NCI-H146 (cell line): Measurements from ENCODE around the gene KCNJ4.
"Not testable (repeated sequence)": the region's sequence is repeated elsewhere in the genome, so short reads cannot be mapped to it uniquely, and the experiment has no call there.

Source experiments
- DNase-seq: peaks from one replicate; lab custom pipeline; 2025; lab: John Stamatoyannopoulos, UW

Gene KCNJ4

DNA sequence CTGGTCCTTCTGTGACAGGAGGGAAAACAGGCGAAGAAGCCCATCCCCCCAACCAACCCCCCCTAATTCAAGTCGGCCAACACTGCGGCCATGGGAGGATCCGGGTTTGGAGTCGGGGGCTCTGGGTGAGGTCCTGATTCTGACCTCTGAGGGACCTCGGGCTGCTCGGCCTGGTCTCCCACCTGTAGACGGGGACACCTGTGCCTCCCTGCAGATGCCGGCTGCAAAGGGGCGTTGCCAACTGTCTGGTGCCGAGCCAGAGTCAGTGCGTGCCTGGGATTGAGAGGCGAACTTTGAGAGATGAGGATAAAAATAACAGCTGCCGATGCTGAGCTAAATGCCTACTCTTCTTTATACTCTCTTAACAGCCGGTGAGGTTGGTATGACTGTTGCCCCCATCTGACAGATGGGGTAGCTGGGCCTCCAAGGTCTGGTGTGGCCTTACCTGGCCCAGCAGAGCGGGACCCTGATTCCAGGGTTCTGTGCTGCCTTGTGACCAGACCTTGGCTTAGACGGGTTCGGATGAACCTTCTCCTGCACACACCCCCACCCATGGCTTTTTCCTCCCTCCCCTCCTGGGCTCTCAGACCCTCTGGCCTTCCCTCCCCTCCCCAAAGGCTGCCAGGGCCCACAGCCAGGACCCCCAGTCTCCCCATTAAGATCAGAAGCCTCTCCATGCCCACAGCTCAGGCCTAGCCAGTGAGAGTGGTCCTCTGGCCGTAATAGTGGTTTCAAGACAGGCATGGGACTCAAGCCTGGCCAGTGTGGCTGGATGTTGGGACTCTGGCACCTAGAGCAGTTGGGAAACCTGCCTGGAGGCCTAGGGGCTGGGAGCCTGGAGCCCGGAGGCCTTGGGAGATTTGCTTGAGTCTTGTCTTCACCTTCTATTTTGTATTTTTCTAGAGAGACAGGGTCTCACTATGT, 41.7 kb downstream of the KCNJ4 start:
- DNase-seq = no peak

DNA sequence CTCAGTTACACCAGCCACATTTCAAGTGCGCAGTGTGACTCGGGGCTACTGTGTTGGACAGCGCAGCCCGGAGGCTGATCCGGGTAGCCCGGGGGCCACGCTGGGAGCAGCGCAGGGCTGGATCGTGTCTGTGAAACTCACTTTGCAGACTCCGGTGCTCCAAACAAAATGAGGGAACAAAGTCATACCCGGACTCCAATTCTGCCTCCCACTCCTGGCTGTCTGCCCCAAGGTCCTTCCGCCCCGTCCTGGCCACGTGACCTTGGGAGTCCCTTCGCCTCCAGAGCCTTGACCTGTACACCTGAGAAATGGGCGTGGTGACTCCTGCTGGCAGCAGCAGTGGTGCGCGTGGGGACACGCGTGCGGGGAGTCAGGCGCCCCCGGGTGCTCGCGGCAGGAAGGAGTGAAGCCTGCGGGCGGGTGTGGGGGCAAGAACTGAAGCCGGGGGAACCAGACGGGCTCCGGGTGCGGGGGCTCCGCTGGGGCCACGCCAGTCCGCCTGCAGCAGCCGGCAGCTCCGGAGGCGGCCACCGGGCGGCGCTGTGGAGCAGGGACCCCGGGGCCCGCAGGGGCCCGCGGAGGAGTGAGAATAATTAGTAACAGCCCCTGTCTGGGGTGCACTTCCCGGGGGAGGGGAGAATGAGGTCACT, 42.4 kb downstream of the KCNJ4 start:
- no peak for DNase-seq

DNA sequence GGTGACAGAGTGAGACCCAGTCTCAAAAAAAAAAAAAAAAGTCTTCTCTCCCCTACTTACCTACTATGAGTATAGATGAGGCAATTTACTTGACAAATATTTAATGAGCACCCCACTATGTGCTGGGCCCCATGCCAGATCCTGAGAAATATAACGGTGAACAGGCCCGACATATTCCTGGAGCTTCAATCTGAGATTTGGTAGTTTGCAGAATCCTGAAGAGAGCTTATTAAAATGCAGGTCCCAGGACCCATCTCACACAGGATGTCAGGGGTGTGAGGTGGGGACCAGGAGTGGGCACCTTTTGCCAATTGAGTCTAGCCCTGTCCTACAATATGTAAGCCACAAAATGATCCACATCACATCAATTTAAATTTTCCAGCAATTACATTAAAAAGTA, 44.0 kb downstream of the KCNJ4 start:
- no peak for DNase-seq

DNA sequence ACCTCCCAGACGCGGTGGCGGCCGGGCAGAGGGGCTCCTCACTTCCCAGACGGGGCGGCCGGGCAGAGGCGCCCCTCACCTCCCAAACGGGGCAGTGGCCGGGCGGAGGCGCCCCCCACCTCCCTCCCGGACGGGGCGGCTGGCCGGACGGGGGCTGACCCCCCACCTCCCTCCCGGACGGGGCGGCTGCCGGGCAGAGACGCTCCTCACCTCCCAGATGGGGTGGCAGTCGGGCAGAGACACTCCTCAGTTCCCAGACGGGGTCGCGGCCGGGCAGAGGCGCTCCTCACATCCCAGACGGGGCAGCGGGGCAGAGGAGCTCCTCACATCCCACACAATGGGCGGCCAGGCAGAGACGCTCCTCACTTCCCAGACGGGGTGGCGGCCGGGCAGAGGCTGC, 45.1 kb downstream of the KCNJ4 start:
- not testable (repeated sequence) for DNase-seq

DNA sequence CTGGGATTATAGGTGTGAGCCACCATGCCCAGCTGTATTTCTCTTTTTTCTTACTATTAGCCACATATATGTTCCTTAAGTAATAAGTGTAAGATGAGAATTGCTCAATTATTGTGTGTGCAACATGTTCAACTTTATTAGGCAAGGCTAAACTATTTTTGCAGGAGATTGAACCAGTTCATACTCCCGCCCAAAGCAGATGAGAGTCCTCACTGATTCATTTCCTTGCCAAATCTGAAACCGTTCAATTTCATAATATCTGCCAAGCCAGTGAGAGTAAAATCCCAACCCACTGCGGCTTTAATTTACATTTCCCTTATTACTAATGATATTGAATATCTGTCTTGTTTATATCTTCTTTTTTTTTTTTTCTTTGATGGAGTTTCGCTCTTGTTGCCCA, 48.4 kb downstream of the KCNJ4 start:
- DNase-seq = no peak

DNA sequence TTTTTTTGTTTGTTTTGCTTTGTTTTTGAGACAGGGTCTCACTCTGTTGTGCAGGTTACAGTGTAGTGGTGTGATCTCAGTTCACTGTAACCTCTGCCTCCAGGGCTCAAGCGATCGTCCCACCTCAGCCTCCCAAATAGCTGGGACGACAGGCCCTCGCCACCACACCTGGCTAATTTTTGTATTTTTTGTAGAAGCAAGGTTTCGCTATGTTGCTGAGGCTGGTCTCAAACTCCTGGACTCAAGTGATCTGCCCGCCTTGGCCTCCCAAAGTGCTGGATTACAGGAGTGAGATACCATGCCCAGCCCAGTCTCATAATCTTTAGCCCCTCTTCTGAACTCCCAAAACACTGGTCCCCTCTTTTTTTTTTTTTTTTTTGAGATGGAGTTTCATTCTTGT, 50.6 kb downstream of the KCNJ4 start:
- DNase-seq = no peak

DNA sequence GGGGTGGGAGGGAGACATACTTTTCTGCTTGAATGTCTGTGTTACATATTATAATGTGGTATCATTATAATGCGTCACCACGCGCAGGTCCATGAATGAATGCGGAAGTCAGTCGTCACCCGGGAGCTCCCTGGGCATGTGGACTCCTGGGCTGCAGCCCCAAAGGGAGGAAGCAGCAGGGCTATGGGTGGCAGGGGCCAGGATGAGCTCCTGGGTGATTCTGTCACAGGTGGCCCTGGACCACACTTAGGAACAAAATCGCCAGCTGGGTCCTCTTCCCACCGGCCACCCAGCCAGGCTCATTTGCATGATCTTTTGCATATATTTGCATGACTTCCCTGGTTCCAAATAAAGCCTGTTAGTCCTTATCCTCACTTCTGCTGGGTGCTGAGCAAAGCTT, 51.2 kb downstream of the KCNJ4 start:
- DNase-seq = no peak

DNA sequence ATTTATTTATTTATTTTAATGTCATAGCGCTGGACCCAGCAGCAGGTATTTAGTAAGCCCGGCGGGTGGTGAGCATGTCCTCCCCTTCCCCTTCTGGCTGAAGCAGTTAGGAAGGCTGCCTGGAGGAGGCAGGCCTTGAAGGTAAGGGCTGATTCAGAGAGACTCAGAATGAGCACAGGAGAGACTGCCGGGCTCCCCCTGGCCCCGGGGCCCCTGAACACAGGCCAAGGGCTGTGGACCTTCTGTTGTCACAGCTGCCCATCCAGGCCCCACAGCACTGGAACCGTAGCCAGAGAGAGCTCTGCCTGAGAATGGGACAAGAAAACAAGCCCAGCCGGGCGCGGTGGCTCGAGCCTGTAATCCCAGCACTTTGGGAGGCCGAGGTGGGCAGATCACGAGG, 52.8 kb downstream of the KCNJ4 start:
- DNase-seq = no peak

DNA sequence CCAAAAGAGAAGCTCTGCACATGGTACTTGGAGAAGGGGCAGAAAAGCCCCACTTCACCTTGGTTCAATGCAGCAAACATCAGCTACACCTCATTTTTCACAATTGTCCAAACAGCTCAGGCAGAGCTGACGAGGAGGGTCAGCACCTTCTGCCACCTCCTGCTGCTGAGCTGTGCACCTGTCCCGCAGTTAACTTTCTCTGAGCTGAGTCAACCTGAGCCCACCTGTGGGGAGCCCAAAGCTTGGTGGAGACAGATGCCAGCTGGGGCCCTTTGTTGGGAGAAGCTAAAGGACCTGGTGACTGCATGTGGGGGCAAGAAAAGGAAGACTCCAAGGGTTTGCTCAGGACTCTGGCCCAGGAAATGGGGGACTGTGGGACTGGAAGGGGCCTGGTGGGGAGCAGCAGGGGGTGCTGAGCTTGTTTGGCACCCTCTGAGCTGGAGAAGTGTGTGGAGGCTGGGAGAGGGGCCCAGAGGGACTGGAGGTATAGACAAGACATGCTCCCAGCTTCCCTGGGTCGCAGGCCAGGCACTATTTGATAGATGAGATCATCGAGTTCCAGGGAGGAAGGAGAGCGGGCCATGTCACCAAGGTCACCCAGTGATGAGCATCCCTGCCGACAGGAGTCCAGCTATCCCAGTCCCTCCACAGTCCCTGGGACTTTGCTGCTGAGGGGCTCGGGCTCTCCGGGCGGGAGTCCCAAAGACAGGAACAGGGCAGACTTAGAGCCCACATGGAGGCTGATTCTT, 53.5 kb downstream of the KCNJ4 start:
- peak; percentile 91 for DNase-seq

DNA sequence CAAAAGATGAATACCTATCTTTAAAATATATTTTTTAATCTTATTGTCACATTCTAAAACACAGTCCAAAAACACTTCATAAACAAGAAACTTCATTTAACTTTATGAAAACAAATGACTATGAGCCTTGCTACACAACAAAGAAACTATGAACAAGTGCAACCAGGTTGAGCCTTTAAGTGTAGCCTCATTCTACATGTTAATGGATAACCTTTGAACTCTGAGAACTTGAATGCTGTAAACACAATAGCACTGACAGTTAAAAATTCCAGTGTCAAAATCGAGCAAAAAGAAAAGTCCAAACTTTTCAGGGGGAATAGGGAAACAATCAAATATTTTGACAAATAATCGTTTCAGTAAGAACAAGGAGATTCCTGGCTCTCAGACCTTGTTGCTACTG, 54.7 kb downstream of the KCNJ4 start:
- DNase-seq = not testable (repeated sequence)

DNA sequence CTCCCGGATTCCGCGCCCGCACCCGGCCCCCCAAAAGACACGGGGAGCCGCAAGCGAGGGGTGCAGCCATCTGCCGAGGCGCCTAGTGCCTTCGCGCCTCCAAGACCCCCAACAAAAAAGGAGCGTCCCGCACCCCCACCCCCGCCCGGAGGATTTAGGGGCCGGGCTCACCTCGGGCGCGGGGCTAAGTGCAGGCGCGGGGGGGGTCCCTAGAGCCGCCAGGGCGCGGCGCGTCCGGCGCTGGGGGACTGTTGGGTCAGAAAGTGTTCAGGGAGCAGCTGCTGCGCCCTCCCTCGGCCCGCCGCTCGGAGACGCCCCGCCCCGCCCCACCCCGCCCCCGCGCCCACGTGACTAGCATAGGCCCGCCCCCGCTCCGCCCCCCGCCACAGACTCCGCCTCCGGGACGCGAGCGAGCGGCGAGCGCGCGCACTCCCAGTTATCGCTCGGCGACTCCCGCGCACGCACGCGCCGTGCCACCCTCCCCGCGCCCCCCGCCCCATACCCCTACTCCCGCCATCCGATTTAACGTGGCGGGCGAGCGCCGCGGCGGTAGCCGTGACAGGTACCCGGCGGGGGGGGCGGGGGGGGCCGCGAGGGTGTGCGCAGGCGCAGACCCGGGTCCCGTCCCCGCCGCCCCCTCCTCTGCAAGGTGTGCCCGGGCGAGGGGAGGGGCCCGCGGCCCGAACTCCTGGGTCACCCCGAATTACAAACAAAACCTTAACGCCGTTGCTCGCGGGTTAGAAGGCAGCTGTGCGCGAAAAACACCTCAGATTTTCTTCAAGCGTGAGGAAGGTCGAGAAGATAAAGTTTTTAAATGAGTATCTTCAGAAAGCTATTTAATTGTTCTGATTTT, 56.2 kb downstream of the KCNJ4 start:
- DNase-seq = peak; percentile 83

DNA sequence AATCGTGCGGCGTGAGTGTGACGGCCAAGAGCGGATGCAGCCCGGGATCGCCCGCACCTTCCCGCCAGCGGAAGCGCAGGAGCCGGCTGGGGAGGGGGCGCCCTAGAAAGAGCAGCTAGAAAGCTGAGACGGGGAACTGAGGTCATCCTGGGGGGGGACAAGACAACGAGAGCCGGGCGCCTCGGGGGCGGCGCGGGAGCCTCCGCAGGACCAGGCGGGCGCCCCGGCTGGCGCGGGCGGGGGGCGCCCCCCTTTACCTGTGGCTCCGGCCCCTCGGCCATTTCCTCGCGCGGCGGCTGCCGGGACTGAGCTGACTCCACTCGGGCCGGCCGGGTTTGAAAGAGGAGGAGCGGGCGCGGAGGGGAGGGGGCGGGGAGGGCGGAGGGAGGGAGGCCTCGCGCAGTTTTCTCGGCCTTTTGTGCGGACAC, 56.8 kb downstream of the KCNJ4 start:
- DNase-seq = peak; percentile 62

DNA sequence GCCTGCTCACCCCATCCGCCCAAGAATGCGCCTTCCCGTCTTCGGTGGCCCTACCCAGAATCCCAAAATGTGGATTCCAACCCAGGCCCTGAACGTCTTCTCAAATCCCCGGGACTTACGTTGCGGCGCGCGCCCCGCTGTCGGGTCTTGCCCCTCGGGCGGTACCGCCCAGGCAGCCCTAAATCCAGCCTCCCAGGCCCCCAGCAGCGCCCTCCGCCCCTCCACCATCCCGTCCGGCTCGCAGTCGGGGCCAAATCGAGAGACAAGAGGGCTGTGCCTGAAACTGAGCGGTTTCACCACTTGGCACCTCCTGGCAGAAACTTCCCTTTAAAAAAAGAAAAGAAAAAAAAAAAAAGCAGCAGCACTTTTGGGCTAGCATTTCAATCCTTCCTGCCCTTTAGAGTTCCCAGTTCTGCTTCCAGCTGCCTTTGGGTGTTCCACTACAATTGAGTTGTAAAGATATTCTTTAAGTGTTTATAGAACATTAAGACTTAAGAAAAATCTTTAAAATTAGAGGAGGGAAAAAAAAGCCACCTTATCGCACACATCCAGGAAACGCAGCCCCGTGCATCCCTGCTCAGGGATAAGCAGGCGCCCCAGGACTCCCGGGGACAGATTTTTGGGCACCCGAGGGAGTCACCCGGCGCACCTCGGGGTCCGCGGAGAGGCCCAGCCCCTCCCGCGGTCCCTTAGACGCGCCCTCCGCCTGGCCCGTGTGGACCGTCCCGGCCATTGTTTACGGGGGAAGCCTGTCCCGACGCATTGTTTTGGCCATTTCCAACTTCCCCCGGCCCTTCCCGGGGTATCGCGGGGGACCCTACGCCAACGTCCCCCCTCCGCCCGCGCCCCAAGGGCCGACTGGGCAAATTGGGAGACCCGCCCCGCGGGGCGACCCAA, 57.6 kb downstream of the KCNJ4 start:
- DNase-seq = no peak

DNA sequence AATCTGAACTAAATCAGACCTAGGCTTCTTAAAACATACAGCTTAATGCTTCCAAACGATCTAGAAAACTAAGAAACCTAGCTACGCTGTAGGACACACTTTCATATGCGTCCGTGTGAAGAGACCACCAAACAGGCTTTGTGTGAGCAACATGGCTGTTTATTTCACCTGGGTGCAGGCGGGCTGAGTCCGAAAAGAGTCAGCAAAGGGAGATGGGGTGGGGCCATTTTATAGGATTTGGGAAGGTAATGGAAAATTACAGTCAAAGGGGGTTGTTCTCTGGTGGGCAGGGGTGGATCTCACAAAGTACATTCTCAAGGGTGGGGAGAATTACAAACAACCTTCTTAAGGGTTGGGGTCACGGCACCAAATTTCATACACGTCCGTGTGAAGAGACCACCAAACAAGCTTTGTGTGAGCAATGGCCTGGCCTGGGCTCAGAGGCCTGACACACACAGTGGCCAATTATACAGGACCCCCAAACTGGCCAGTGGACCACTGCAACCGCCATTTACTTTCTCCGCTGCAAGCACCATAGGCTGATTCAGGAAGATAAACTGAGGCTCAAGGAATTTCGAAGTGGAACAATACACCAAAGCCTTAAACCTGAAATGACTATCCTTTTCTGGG, 58.4 kb downstream of the KCNJ4 start:
- not testable (repeated sequence) for DNase-seq

DNA sequence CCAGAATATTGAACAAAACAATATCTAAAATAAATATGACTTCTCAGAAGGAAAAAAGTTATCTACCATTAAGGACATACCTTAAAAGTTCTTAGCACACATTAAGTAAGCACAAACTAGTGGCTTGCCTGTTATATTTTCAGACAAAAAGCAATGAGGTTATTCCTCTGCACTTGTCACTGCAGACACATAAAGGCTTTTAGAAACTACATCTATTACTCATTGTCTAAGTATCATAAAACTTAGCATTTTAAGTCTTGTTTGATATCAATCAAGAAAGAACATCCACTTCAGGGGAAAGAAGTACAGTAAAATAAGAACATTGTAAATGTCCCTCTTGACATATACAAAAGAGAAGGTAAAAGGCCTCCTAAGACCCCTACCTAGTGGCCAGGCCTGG, 59.1 kb downstream of the KCNJ4 start:
- not testable (repeated sequence) for DNase-seq

DNA sequence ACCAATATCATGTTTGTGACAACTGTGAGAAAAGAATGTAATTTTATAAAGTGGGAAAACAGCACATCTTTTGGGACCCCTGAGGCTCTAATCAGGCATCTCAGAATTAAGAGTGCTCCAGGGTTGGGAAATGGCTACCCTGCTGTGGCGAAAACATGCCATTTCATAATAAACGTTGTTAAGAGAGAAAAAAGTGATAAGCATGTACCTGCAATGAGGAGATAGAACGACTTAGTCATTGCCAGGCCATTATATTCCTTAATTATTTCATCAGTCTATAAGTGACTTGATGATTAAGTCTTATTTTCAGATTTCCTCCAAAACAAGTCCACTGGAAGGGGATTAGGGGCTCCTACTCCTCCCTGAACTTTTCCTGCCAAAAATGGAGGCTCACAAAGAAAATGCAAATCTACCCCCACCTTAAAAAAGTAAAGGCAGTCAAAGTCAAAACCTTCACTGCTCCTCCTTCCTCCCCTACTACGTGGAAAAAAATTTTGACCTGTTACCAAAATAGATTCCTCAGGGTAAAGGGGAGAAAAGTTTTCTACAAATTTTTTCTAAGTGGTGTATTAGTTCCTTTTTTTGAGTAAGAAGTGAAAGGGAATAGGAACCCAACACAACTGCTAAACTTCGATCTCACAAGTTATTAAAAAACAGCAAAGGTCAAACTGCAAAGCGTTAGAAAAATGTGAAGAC, 59.9 kb downstream of the KCNJ4 start:
- DNase-seq = not testable (repeated sequence)

DNA sequence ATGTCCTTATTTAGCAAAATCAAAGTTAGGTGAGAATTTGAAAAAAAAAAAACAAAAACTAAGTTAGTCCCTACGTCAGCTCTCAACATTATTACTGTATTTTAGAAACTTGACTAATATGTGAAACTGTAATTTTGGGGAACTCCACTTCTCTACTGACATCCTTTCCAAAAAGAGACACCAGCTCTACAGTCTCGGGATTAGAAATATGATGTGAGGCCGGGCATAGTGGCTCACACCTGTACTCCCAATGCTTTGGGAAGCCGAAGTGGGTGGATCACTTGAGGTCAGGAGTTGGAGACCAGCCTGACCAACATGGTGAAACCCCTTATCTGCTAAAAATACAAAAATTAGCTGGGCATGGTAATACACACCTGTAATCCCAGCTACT, 65.6 kb downstream of the KCNJ4 start:
- not testable (repeated sequence) for DNase-seq

DNA sequence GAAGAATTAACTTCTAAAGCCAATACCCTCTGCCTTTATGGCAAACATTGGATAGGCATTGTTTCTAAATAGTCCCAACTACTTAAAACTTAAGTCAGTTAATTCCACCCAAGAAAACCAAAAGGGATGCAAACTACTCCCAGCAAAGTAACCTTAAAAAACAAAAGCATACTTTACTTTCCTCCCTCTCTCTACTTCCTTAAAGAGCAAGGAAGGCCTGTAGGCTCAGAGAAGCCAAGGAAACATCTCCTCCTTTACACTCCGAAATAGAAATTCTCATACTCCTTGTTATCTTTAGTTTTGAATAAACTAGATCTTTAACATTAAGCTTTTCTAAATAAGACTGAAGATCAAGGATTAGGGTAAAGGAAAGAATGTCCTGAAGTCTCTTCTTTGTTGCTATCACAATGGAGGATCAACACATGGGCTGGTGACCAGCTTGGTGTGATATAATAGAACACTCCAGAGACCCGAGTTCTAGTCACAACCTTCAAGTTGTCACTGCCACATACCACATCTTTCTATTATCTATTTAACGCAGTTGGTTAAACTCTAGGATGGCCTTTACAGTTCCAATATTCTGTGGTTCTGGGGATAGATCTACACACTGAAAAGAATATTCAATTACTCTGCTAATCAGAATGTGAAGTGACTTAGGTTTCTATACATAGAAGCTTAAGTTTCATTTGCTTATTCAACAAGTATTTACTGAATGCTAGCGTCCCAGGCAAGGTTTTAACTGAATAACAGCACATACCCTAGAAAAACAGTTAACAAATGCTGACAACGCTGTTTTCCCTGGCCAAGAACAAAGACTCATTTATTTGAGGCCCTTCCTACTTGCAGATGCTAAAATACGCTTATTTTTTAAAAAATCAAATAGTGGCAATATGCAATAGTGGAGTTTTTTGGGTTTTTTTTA, 66.2 kb downstream of the KCNJ4 start:
- not testable (repeated sequence) for DNase-seq
